Vagina (tissue), 2 donors: ENCODE measurements around the gene GOLIM4. TPM values are rescaled to one million over a fixed set of nuclear protein-coding genes. Genes with fewer than 3 reads are reported as not detected.

Experiments
- DNase-seq, 2 donors: peaks; one replicate each; pipeline ENCODE4 v3.0.0-alpha.2; 2017; ENCODE audit errors: extremely low spot score in 2 of 2
- H3K27ac ChIP-seq: fragments of 200-600 bp; sonication (generic); one replicate; pipeline ENCODE4 v1.5.1; 2019
- H3K27me3 ChIP-seq: fragments of 200-600 bp; sonication (generic); one replicate; pipeline ENCODE4 v1.5.1; 2019
- H3K36me3 ChIP-seq, 2 donors: fragments of 200-600 bp; sonication (generic); one replicate each; pipeline ENCODE4 v1.5.1; 2017 to 2019
- H3K4me1 ChIP-seq: fragments of 200-600 bp; sonication (generic); one replicate; pipeline ENCODE4 v1.5.1; 2019
- H3K4me3 ChIP-seq, 2 donors: fragments of 200-600 bp; sonication (generic); 1 replicate in 1 of 2; 2 replicates in 1 of 2; pipeline ENCODE4 v1.5.1; 2016 to 2019
- H3K9me3 ChIP-seq: fragments of 200-600 bp; sonication (generic); one replicate; pipeline ENCODE4 v1.5.1; 2019
- POLR2A ChIP-seq, 2 donors: fragments of 450-650 bp; IDR thresholded peaks; one replicate each; pipeline ENCODE4 v1.6.1; 2017; ENCODE audit warnings: antibody characterized with exemption in 2 of 2, mild to moderate bottlenecking in 2 of 2, moderate library complexity in 2 of 2
- POLR2AphosphoS5 ChIP-seq, 2 donors: sonication (generic); formaldehyde crosslinking; IDR thresholded peaks; one replicate each; pipeline ENCODE4 v1.9.0; 2017; ENCODE audit warnings: antibody characterized with exemption in 2 of 2, mild to moderate bottlenecking in 2 of 2, low read depth in 1 of 2; ENCODE audit not compliant: insufficient read depth in 1 of 2
- intact Hi-C: fragments of 100-400 bp; cut with DNase I; formaldehyde crosslinking; loops from one replicate; pipeline ENCODE4 v1.15.1; 2023
- total RNA-seq: library from RNA; depleted of rRNA; stranded (reverse); fragments of >200 nt; gene quantifications from one replicate; pipeline ENCODE4 v1.2.3, GENCODE V29; 2016
- TF ChIP-seq, protein P1 (sequence below), 3 experiments: fragments of 450-650 bp in 2 of 3; fragments of 200-600 bp in 1 of 3; sonication (generic) in 1 of 3; IDR thresholded peaks; one replicate each; pipeline ENCODE4 v1.5.1; 2017 to 2019; ENCODE audit warnings: antibody characterized with exemption in 3 of 3, mild to moderate bottlenecking in 2 of 3, moderate library complexity in 2 of 3

Gene GOLIM4
- total RNA-seq, 1 donor from 2014 or later = 36.8 TPM

GRCh38 chr3:168091941-168092340, 3.8 kb downstream of the GOLIM4 start:
- H3K9me3 ChIP-seq = no peaks in the 10 kb centered on the region
- intact Hi-C loops = no loop called here
- no peaks in the 10 kb centered on the region for H3K27me3 ChIP-seq
- H3K4me1 ChIP-seq = peaks cover 44% of the 10 kb centered on the region
- no peak overlapping the region for H3K27ac ChIP-seq
- TF ChIP-seq POLR2AphosphoS5 (IDR thresholded peaks at IDR 0.05; ENCODE audit: insufficient read depth in 1 of 2, low read depth in 1 of 2) (no peak), POLR2A (IDR thresholded peaks at IDR 0.05) (no peak)
- TF ChIP-seq, protein P1, sequence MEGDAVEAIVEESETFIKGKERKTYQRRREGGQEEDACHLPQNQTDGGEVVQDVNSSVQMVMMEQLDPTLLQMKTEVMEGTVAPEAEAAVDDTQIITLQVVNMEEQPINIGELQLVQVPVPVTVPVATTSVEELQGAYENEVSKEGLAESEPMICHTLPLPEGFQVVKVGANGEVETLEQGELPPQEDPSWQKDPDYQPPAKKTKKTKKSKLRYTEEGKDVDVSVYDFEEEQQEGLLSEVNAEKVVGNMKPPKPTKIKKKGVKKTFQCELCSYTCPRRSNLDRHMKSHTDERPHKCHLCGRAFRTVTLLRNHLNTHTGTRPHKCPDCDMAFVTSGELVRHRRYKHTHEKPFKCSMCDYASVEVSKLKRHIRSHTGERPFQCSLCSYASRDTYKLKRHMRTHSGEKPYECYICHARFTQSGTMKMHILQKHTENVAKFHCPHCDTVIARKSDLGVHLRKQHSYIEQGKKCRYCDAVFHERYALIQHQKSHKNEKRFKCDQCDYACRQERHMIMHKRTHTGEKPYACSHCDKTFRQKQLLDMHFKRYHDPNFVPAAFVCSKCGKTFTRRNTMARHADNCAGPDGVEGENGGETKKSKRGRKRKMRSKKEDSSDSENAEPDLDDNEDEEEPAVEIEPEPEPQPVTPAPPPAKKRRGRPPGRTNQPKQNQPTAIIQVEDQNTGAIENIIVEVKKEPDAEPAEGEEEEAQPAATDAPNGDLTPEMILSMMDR (IDR thresholded peaks at IDR 0.05) = no peak
- no peak overlapping the region for H3K4me3 ChIP-seq
- no peaks in the 10 kb centered on the region for H3K36me3 ChIP-seq
- DNase-seq = no peak

DNA sequence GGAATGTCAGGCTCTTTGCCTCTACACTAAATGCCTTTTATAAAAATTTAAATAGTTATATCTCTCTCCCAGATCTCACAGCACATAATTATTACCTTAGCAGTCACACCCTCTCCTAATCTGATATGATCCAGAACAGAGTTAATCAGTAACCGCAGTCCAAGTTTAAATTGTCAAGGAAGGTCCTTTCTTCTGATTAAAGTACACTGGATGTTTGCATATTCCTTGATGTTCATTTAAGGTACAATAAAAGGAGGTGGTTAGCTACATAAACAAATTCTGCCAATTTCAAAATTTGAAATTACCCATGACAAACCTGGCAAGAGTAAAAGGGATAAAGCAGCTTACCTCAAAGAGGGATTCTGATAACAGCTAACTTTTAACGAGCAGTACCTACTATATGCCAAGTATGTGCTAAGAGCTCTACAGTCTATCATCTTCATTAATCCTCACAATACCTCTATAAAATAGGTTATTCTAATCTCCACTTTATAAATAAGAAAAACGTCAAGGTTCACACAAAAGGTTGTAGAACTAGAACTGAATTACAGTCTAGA, 4.3 kb downstream of the GOLIM4 start:
- H3K4me1 ChIP-seq = peaks cover 39% of the 10 kb centered on the region

DNA sequence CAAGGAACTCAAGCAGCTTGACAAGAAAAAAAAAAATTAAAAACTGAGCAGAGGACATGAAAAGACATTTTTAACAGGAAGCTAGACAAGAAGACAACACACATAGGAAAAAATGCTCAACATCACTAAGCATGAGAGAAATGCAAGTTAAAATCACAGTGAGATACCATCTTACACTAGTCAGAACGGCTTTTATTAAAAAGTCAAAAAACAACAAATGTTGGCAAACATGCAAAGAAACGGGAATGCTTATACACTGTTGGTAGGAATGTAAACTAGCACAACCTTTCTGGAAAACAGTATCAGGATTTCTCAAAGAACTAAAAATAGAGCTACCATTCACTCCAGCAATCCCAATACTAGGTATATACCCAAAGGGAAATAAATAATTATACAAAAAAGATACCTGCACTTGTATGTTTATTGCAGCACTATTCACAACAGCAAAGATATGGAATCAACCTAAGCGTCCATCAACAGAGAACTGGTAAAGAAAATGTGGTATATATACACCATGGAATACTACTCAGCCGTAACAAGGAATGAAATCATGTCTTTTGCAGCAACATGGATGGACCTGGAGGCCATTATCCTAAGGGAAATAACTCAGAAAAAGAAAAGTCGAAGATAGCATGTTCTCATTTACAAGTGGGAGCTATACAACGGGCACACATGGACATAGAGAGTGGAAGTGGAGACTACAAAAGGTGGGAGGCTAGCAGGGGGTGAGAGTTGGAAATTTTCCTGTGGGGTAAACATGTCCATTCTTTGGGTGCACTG, 5.2 kb downstream of the GOLIM4 start:
- Histone ChIP-seq H3K36me3 (no peaks in the 10 kb centered on the region), H3K4me3 (no peak overlapping the region), H3K9me3 (no peaks in the 10 kb centered on the region), H3K4me1 (peaks cover 37% of the 10 kb centered on the region), H3K27ac (no peak overlapping the region), H3K27me3 (no peaks in the 10 kb centered on the region)
- no peak for DNase-seq
- TF ChIP-seq POLR2A (IDR thresholded peaks at IDR 0.05) = no peak
- no peak for TF ChIP-seq POLR2AphosphoS5 (IDR thresholded peaks at IDR 0.05; ENCODE audit: insufficient read depth in 1 of 2, low read depth in 1 of 2)
- intact Hi-C loops = no loop called here

More for the DNA sequence above, 4.3 kb downstream of the GOLIM4 start:
- no peaks in the 10 kb centered on the region for H3K9me3 ChIP-seq
- no peaks in the 10 kb centered on the region for H3K36me3 ChIP-seq
- no peak overlapping the region for H3K4me3 ChIP-seq
- intact Hi-C loops = no loop called here
- DNase-seq = no peak
- TF ChIP-seq, protein P1 (IDR thresholded peaks at IDR 0.05) = no peak
- no peak for TF ChIP-seq POLR2AphosphoS5 (IDR thresholded peaks at IDR 0.05; ENCODE audit: insufficient read depth in 1 of 2, low read depth in 1 of 2)
- TF ChIP-seq POLR2A (IDR thresholded peaks at IDR 0.05) = no peak
- no peaks in the 10 kb centered on the region for H3K27me3 ChIP-seq
- no peak overlapping the region for H3K27ac ChIP-seq

- no peak overlapping the region for H3K27ac ChIP-seq
- no peak for TF ChIP-seq POLR2AphosphoS5 (IDR thresholded peaks at IDR 0.05; ENCODE audit: insufficient read depth in 1 of 2, low read depth in 1 of 2)
- TF ChIP-seq, protein P1 (IDR thresholded peaks at IDR 0.05) = no peak
- no peak for TF ChIP-seq POLR2A (IDR thresholded peaks at IDR 0.05)
- H3K27me3 ChIP-seq = no peaks in the 10 kb centered on the region
- H3K4me1 ChIP-seq = peaks cover 33% of the 10 kb centered on the region
- no peaks in the 10 kb centered on the region for H3K36me3 ChIP-seq
- H3K4me3 ChIP-seq = no peak overlapping the region
- H3K9me3 ChIP-seq = no peaks in the 10 kb centered on the region
- no peak for DNase-seq
- intact Hi-C loops = no loop called here
Measured at GRCh38 chr3:168089179-168089771, 6.4 kb downstream of the GOLIM4 start.

- Histone ChIP-seq H3K4me1 (peaks cover 22% of the 10 kb centered on the region), H3K27ac (no peak overlapping the region)
- TF ChIP-seq POLR2A (IDR thresholded peaks at IDR 0.05) (no peak), POLR2AphosphoS5 (IDR thresholded peaks at IDR 0.05; ENCODE audit: insufficient read depth in 1 of 2, low read depth in 1 of 2) (no peak)
- TF ChIP-seq, protein P1 (IDR thresholded peaks at IDR 0.05) = no peak
Measured at GRCh38 chr3:168088106-168088720, 7.5 kb downstream of the GOLIM4 start.

More at GRCh38 chr3:168088106-168088720, 7.5 kb downstream of the GOLIM4 start:
- H3K27me3 ChIP-seq = no peaks in the 10 kb centered on the region
- H3K36me3 ChIP-seq = no peaks in the 10 kb centered on the region
- no peak overlapping the region for H3K4me3 ChIP-seq
- H3K9me3 ChIP-seq = no peaks in the 10 kb centered on the region
- intact Hi-C loops = no loop called here
- DNase-seq = no peak
